Lower lobe of right lung (tissue), 2 donors: ENCODE data around the gene EGFL7. TPM values are rescaled to one million over a fixed set of nuclear protein-coding genes. Genes with fewer than 3 reads are reported as not detected.

ENCODE experiments used
- ATAC-seq, 2 donors: fragments of 200-7000 bp; cut with Tn5 transposase; one replicate each; pipeline ENCODE4 v1.9.1; 2020 to 2022; ENCODE audit warnings: mild to moderate bottlenecking in 2 of 2, moderate library complexity in 2 of 2
- DNase-seq: peaks from one replicate; pipeline ENCODE4 v3.0.0-alpha.2; 2020
- H3K27ac ChIP-seq: fragments of 200-600 bp; one replicate; pipeline ENCODE4 v1.8.0; 2022
- H3K27me3 ChIP-seq: fragments of 200-600 bp; one replicate; pipeline ENCODE4 v1.8.0; 2022; ENCODE audit warnings: low read depth
- H3K36me3 ChIP-seq: fragments of 200-600 bp; one replicate; pipeline ENCODE4 v1.8.0; 2022; ENCODE audit warnings: mild to moderate bottlenecking
- H3K4me1 ChIP-seq: fragments of 200-600 bp; one replicate; pipeline ENCODE4 v1.8.0; 2022
- H3K4me3 ChIP-seq: fragments of 200-600 bp; one replicate; pipeline ENCODE4 v1.8.0; 2022; ENCODE audit warnings: mild to moderate bottlenecking
- H3K9me3 ChIP-seq: fragments of 200-600 bp; one replicate; pipeline ENCODE4 v1.8.0; 2022
- intact Hi-C: fragments of 100-400 bp; cut with DNase I; formaldehyde crosslinking; loops from one replicate; pipeline ENCODE4 v1.11.0; 2022
- total RNA-seq: library from RNA; stranded (reverse); fragmentation: NEBNext Ultra II Directional; extraction: Animal tissue kit (Norgen Biotek cat#: 25700); gene quantifications from one replicate; pipeline ENCODE4 v1.2.1, GENCODE V29; 2021
- TF ChIP-seq, protein P1 (sequence below): fragments of 200-600 bp; IDR thresholded peaks from one replicate; pipeline ENCODE4 v1.8.0; 2022; ENCODE audit warnings: antibody characterized with exemption, mild to moderate bottlenecking
- donor health status: DM: no; HTN: yes; CAD: no; lungs with severe emphysema.

The EGFL7 gene
- total RNA-seq, 1 donor from 2014 or later = 230 TPM

DNA sequence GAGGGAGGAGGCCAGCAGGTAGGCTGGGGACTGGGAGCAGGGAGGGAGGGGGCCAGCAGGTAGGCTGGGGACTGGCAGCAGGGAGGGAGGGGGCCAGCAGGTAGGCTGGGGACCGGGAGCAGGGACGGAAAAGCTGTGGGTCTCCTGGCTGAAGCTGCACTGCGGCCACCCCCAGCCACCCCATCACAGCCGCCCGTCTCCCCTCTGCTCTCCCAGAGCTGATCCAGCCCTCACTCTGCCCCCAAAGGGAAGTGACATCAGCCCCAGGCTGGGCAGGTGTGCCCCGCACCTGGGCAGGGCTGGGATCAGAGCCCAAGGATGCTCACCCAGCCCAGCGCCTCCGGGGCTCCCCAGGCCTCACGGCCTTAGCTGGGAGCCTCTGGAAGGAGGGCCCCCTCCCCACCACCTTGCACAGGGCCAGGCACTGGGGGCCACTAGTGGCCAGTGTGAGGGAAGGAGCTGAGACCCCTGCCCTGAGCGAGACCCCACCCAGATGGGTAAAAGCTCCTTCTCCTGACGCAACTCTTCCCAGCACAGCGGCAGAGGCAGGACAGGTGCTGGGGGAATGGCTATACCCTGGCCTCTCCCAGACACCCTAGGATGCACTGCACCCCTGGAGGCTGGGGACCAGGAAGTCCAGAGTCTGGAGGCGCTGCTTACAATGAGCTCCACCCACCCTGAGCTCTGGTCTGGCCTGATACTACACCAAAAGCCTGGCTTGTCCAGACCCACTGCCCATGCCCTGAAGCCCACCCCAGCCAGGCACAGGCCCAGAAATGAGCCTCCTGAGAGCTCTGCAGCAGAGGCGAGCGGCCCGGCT is 13.0 kb downstream of the EGFL7 start:
- Histone ChIP-seq H3K9me3 (no peaks in the 10 kb centered on the region), H3K27me3 (no peaks in the 10 kb centered on the region), H3K27ac (no peak overlapping the region), H3K4me1 (peaks cover 44% of the 10 kb centered on the region), H3K4me3 (no peak overlapping the region), H3K36me3 (peaks cover 56% of the 10 kb centered on the region)
- ATAC-seq (peak; percentile 6 to 46), DNase-seq (no peak)
- TF ChIP-seq, protein P1, sequence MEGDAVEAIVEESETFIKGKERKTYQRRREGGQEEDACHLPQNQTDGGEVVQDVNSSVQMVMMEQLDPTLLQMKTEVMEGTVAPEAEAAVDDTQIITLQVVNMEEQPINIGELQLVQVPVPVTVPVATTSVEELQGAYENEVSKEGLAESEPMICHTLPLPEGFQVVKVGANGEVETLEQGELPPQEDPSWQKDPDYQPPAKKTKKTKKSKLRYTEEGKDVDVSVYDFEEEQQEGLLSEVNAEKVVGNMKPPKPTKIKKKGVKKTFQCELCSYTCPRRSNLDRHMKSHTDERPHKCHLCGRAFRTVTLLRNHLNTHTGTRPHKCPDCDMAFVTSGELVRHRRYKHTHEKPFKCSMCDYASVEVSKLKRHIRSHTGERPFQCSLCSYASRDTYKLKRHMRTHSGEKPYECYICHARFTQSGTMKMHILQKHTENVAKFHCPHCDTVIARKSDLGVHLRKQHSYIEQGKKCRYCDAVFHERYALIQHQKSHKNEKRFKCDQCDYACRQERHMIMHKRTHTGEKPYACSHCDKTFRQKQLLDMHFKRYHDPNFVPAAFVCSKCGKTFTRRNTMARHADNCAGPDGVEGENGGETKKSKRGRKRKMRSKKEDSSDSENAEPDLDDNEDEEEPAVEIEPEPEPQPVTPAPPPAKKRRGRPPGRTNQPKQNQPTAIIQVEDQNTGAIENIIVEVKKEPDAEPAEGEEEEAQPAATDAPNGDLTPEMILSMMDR = no peak
- intact Hi-C loops = no loop called here

DNA sequence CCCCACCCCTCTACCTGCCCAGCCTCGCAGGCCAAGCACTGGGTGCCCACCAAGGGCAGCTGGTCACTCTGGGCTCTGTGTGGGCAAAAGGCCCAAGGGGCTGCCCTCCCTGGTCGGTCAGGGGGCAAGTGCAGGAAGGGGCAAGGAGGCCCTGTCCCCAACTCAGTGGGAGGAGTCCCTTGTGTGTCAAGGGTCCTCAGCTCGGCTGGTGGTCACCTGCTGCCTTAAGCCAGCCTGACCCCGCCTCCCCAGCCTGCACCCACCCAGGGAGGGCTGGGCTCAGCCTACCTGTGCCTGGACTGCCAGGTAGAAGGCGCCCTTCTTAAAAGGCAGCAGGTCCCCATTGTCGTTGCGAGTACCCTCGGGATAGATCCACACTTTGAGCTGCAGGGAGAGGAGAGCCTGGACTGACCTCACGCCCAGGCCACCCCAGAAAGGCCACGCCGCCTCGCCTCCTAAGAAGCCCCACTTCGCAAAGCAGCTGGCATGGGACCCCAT is 13.6 kb downstream of the EGFL7 start:
- DNase-seq = no peak
- TF ChIP-seq, protein P1 = no peak
- no peak overlapping the region for H3K27ac ChIP-seq
- H3K36me3 ChIP-seq = peaks cover 56% of the 10 kb centered on the region
- ATAC-seq = no peak
- peaks cover 46% of the 10 kb centered on the region for H3K4me1 ChIP-seq
- intact Hi-C loops = no loop called here
- H3K27me3 ChIP-seq = no peaks in the 10 kb centered on the region
- no peak overlapping the region for H3K4me3 ChIP-seq
- H3K9me3 ChIP-seq = no peaks in the 10 kb centered on the region

DNA sequence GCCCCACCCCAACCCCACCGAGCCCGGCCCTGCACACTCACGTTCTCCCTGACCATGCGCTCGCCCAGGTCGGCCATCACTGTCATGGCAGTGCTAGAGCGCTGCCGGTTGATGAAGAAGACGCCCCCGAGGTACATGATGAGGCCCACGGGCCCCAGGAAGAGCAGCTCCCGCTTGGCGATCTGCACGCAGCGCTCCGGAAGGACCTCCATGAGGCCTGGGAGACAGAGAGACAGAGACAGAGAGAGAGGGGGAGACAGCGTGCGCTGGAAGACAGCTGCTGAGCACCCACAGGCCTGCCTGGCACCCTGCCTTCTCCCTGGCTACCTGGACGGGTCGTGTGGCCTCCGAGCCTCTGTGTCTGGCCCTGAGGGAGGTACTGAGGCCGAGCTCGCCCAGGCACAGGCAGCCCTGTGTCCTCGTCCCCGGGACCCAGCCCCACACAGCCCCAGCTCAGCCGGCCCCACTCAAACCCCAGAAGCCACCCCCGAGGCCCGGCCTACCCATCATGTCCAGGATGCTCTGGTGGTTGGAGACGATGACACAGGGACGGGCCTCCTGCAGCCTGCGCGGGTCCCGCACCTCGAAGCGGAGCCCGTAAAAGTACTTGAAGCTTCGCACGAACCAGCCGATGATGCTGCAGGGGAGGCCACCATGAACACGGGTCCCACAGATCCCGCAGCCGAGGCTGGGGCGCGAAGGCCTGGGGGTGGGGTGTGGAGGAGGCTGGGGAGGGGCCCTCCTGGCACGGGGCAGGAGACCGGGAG is 14.4 kb downstream of the EGFL7 start:
- Histone ChIP-seq H3K27me3 (no peaks in the 10 kb centered on the region), H3K4me1 (peaks cover 41% of the 10 kb centered on the region), H3K36me3 (peaks cover 48% of the 10 kb centered on the region), H3K4me3 (no peak overlapping the region), H3K27ac (no peak overlapping the region), H3K9me3 (no peaks in the 10 kb centered on the region)
- DNase-seq = no peak
- TF ChIP-seq, protein P1 = no peak
- intact Hi-C loops = no loop called here
- ATAC-seq = no peak

DNA sequence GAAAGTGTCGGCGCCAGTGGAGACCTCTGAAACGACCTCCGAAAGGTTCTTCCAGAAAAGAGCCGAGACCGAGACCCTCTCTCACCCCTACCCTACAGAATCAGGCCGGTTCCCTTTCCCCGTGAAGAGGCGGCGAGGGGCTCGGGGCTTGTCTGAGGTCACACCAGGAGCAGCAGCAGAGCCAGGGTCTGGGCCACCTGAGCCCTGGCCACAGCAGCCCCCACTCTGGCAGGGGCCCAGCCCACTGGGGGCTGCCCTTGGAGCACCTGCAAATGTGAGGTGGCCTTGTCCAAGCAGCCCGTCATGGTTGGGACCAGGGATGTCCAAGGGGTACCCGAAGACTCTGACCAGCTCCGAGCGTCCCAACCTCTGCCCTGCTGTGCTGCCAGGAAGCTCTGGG is 15.3 kb downstream of the EGFL7 start:
- intact Hi-C loops = no loop called here
- TF ChIP-seq, protein P1 = no peak
- no peak for ATAC-seq
- DNase-seq = no peak
- Histone ChIP-seq H3K4me3 (no peak overlapping the region), H3K36me3 (peaks cover 39% of the 10 kb centered on the region), H3K4me1 (peaks cover 40% of the 10 kb centered on the region), H3K27me3 (no peaks in the 10 kb centered on the region), H3K27ac (no peak overlapping the region), H3K9me3 (no peaks in the 10 kb centered on the region)

DNA sequence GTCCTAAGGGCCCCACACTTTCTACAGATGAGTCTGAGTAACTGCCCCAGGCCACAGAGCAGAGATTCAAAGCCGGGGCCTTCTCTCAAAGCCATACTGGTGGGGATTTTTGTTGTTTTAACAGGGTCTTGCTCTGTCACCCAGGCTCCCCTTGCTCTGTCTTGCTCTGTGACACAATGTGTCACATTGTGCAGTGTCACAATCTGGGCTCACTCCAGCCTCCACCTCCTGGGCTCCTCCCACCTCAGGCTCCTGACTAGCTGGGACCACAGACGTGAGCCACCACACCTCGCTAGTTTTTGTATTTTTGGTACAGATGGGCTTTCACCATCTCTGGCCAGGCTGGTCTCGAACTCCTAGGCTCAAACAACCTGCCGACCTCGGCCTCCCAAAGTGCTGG is 15.9 kb downstream of the EGFL7 start:
- intact Hi-C loops = no loop called here
- no peak for DNase-seq
- Histone ChIP-seq H3K27ac (no peak overlapping the region), H3K36me3 (peaks cover 33% of the 10 kb centered on the region), H3K4me3 (no peak overlapping the region), H3K27me3 (no peaks in the 10 kb centered on the region), H3K9me3 (no peaks in the 10 kb centered on the region), H3K4me1 (peaks cover 40% of the 10 kb centered on the region)
- TF ChIP-seq, protein P1 = no peak
- ATAC-seq = no peak
